Thyroid gland (tissue), 4 donors: ENCODE results near the gene PRODH. TPM values are rescaled to one million over a fixed set of nuclear protein-coding genes. Genes with fewer than 3 reads are reported as not detected.
"Not testable (repeated sequence)": the region's sequence is repeated elsewhere in the genome, so short reads cannot be mapped to it uniquely, and the experiment has no call there.

ENCODE experiments used
- DNase-seq, 2 donors: peaks; one replicate each; pipeline ENCODE4 v3.0.0-alpha.2; 2019
- H3K27ac ChIP-seq, 3 donors: fragments of 200-600 bp; sonication (generic); 1 replicate in 2 of 3; 2 replicates in 1 of 3; pipeline ENCODE4 v1.5.1; 2016 to 2019; ENCODE audit warnings: mild to moderate bottlenecking in 1 of 3, moderate library complexity in 1 of 3
- H3K27me3 ChIP-seq: fragments of 200-600 bp; sonication (generic); one replicate; pipeline ENCODE4 v1.5.1; 2019
- H3K36me3 ChIP-seq, 2 donors: fragments of 200-600 bp; sonication (generic); one replicate each; pipeline ENCODE4 v1.5.1; 2016 to 2019
- H3K4me1 ChIP-seq, 2 donors: fragments of 200-600 bp; sonication (generic); one replicate each; pipeline ENCODE4 v1.5.1; 2017 to 2019
- H3K4me3 ChIP-seq, 3 donors: fragments of 200-600 bp; sonication (generic); replicated peaks in 1 of 3; 1 replicate in 2 of 3; 2 replicates in 1 of 3; pipeline ENCODE4 v1.5.1; 2016; ENCODE audit warnings: mild to moderate bottlenecking in 1 of 3
- H3K9me3 ChIP-seq: fragments of 200-600 bp; sonication (generic); one replicate; pipeline ENCODE4 v1.5.1; 2017
- CTCF ChIP-seq, 6 experiments: fragments of 200-600 bp in 3 of 6; fragments of 450-650 bp in 3 of 6; sonication (generic) in 3 of 6; IDR thresholded peaks; one replicate each; pipeline ENCODE4 v1.5.1; 2016 to 2019; ENCODE audit warnings: antibody characterized with exemption in 6 of 6, mild to moderate bottlenecking in 2 of 6, inconsistent platforms in 1 of 6, moderate library complexity in 1 of 6
- POLR2A ChIP-seq, 2 donors: fragments of 450-650 bp; IDR thresholded peaks; one replicate each; pipeline ENCODE4 v1.6.1; 2017; ENCODE audit warnings: antibody characterized with exemption in 2 of 2, mild to moderate bottlenecking in 2 of 2, moderate library complexity in 1 of 2
- WGBS, 2 donors: methylation state at CpG; one replicate each; pipeline ENCODE4 v1.1.5; 2017; 5-methylcytosine and 5-hydroxymethylcytosine counted together
- intact Hi-C: fragments of 100-400 bp; cut with DNase I; formaldehyde crosslinking; loops from one replicate; pipeline ENCODE4 v1.15.1; 2023
- total RNA-seq, 4 donors: library from RNA; depleted of rRNA; stranded (reverse); fragments of >200 nt; gene quantifications; one replicate each; pipeline ENCODE4 v1.2.3, GENCODE V29; 2016

PRODH gene
- total RNA-seq, 4 donors from 2014 or later = 1.6 to 10.2 (median 5.2) TPM

- H3K27me3 ChIP-seq = no peaks in the 10 kb centered on the region
- H3K36me3 ChIP-seq = no peaks in the 10 kb centered on the region
- no peak overlapping the region for H3K27ac ChIP-seq
- H3K9me3 ChIP-seq = no peaks in the 10 kb centered on the region
- intact Hi-C loops = no loop called here
- TF ChIP-seq POLR2A (IDR thresholded peaks at IDR 0.05) (no peak), CTCF (IDR thresholded peaks at IDR 0.05) (no peak)
- no peak overlapping the region for H3K4me3 ChIP-seq
- 76 to 82% methylated on average over 16 of the region's 16 CpGs for WGBS, 2 donors
- DNase-seq = no peak
- peaks cover 0 to 4% of the 10 kb centered on the region in 2 donors for H3K4me1 ChIP-seq
Measured at GRCh38 chr22:18975434-18976196, 39.5 kb upstream of the PRODH start.

GRCh38 chr22:18974477-18975180, 38.5 kb upstream of the PRODH start:
- Histone ChIP-seq H3K4me1 (peaks cover 0 to 4% of the 10 kb centered on the region in 2 donors), H3K27me3 (no peaks in the 10 kb centered on the region), H3K27ac (no peak overlapping the region), H3K9me3 (no peaks in the 10 kb centered on the region), H3K4me3 (no peak overlapping the region), H3K36me3 (no peaks in the 10 kb centered on the region)
- TF ChIP-seq POLR2A (IDR thresholded peaks at IDR 0.05) (no peak), CTCF (IDR thresholded peaks at IDR 0.05) (no peak)
- intact Hi-C loops = no loop called here
- no peak for DNase-seq
- WGBS, 2 donors = 67 to 81% methylated on average over 11 to 13 of the region's 18 CpGs

- H3K4me3 ChIP-seq = no peak overlapping the region
- no peak for DNase-seq
- no peaks in the 10 kb centered on the region for H3K9me3 ChIP-seq
- H3K4me1 ChIP-seq = peaks cover 0 to 4% of the 10 kb centered on the region in 2 donors
- H3K27ac ChIP-seq = no peak overlapping the region
- no peaks in the 10 kb centered on the region for H3K27me3 ChIP-seq
- 82 to 87% methylated on average over 11 to 15 of the region's 18 CpGs for WGBS, 2 donors
- intact Hi-C loops = no loop called here
- TF ChIP-seq CTCF (IDR thresholded peaks at IDR 0.05) (no peak), POLR2A (IDR thresholded peaks at IDR 0.05) (no peak)
- H3K36me3 ChIP-seq = no peaks in the 10 kb centered on the region
Measured at GRCh38 chr22:18973264-18974031, 37.4 kb upstream of the PRODH start.

- H3K4me1 ChIP-seq, H3K27ac ChIP-seq, intact Hi-C loops, H3K36me3 ChIP-seq, H3K4me3 ChIP-seq, DNase-seq, H3K9me3 ChIP-seq, H3K27me3 ChIP-seq: not testable (repeated sequence)
- WGBS, 2 donors = 88% methylated on average over 4 of the region's 8 CpGs; no CpG with 5 or more reads in 1 of the 2 donors
Measured at GRCh38 chr22:18972591-18972990, 36.5 kb upstream of the PRODH start.

- DNase-seq, H3K9me3 ChIP-seq, intact Hi-C loops, H3K27me3 ChIP-seq, H3K4me1 ChIP-seq, H3K27ac ChIP-seq, H3K4me3 ChIP-seq, H3K36me3 ChIP-seq: not testable (repeated sequence)
- 92 to 96% methylated on average over 5 of the region's 7 CpGs for WGBS, 2 donors
Measured at GRCh38 chr22:18972029-18972428, 35.9 kb upstream of the PRODH start.
